Astrocyte (in vitro differentiated cells and primary cell): ENCODE measurements around the gene SLC2A13. TPM values are rescaled to one million over a fixed set of nuclear protein-coding genes. Genes with fewer than 3 reads are reported as not detected.

Experiments
- DNase-seq: peaks from one replicate; pipeline ENCODE4 v3.0.0-alpha.2; 2010; ENCODE audit warnings: low read depth
- FAIRE-seq: peaks from 2 replicates; lab custom pipeline; 2011; peaks lifted over from hg19 to GRCh38; lab: Jason Lieb, UNC
- H2AFZ ChIP-seq: 2 replicates; pipeline ENCODE4 v1.6.0; 2012; ENCODE audit warnings: low read depth, low read length, inconsistent platforms
- H3K27ac ChIP-seq: 2 replicates; pipeline ENCODE4 v1.5.1; 2011; ENCODE audit warnings: low read depth, low read length, inconsistent platforms
- H3K27me3 ChIP-seq: 2 replicates; pipeline ENCODE4 v1.6.0; 2011; ENCODE audit warnings: low read length, inconsistent platforms; ENCODE audit not compliant: insufficient read depth
- H3K36me3 ChIP-seq: 2 replicates; pipeline ENCODE4 v1.5.1; 2011; ENCODE audit warnings: low read length, inconsistent platforms; ENCODE audit not compliant: insufficient read depth
- H3K4me1 ChIP-seq: 2 replicates; pipeline ENCODE4 v1.5.1; 2011; ENCODE audit warnings: low read length, inconsistent platforms; ENCODE audit not compliant: insufficient read depth
- H3K4me2 ChIP-seq: 2 replicates; pipeline ENCODE4 v1.6.0; 2012; ENCODE audit warnings: low read length, inconsistent platforms
- H3K4me3 ChIP-seq: 2 replicates; pipeline ENCODE4 v1.5.1; 2011; ENCODE audit warnings: low read depth, mild to moderate bottlenecking, low read length, inconsistent platforms; ENCODE audit not compliant: insufficient read depth
- H3K79me2 ChIP-seq: 2 replicates; pipeline ENCODE4 v1.6.0; 2012; ENCODE audit warnings: mild to moderate bottlenecking, low read length, inconsistent platforms; ENCODE audit not compliant: insufficient read depth
- H3K9ac ChIP-seq: 2 replicates; pipeline ENCODE4 v1.6.0; 2012; ENCODE audit warnings: mild to moderate bottlenecking, low read length, inconsistent platforms
- H3K9me3 ChIP-seq: 2 replicates; pipeline ENCODE4 v1.5.1; 2012; ENCODE audit warnings: low read depth, mild to moderate bottlenecking, low read length, inconsistent platforms; ENCODE audit not compliant: insufficient read depth
- H4K20me1 ChIP-seq: 2 replicates; pipeline ENCODE4 v1.6.0; 2012; ENCODE audit warnings: low read length, inconsistent platforms; ENCODE audit not compliant: insufficient read depth
- H3K27ac Mint-ChIP-seq: one replicate; pipeline ENCODE4 v1.8.0; 2021; ENCODE audit warnings: mild to moderate bottlenecking, mixed read lengths; ENCODE audit not compliant: unreplicated experiment
- H3K27me3 Mint-ChIP-seq: one replicate; pipeline ENCODE4 v1.8.0; 2021; ENCODE audit warnings: low read depth, mixed read lengths; ENCODE audit not compliant: unreplicated experiment
- H3K36me3 Mint-ChIP-seq: one replicate; pipeline ENCODE4 v1.8.0; 2021; ENCODE audit warnings: low read depth, mixed read lengths; ENCODE audit not compliant: unreplicated experiment
- H3K4me1 Mint-ChIP-seq: one replicate; pipeline ENCODE4 v1.8.0; 2021; ENCODE audit warnings: low read depth, mixed read lengths; ENCODE audit not compliant: unreplicated experiment
- H3K4me3 Mint-ChIP-seq: one replicate; pipeline ENCODE4 v1.8.0; 2021; ENCODE audit warnings: mild to moderate bottlenecking, moderate library complexity, mixed read lengths; ENCODE audit not compliant: unreplicated experiment
- H3K9me3 Mint-ChIP-seq: one replicate; pipeline ENCODE4 v1.8.0; 2021; ENCODE audit warnings: mild to moderate bottlenecking, mixed read lengths; ENCODE audit not compliant: unreplicated experiment
- CTCF ChIP-seq: IDR thresholded peaks from 2 replicates; pipeline ENCODE4 v1.5.1; 2011; ENCODE audit warnings: low read depth, mild to moderate bottlenecking, inconsistent platforms, low read length, moderate library complexity; ENCODE audit not compliant: insufficient read depth
- EZH2 ChIP-seq: IDR thresholded peaks from 2 replicates; pipeline ENCODE4 v1.6.1; 2012; ENCODE audit warnings: mild to moderate bottlenecking, low read length, inconsistent platforms; ENCODE audit not compliant: insufficient read depth
- total RNA-seq: library from RNA; stranded (reverse); gene quantifications from 2 replicates; pipeline ENCODE4 v1.2.1, GENCODE V29; 2021

Gene SLC2A13
- total RNA-seq, 1 donor from 2014 or later, result 10.2 TPM

GRCh38 chr12:40106202-40106533 lies 287 bp upstream of the SLC2A13 start:
- Mint-ChIP-seq H3K27me3 (no peaks in the 10 kb centered on the region), H3K9me3 (no peaks in the 10 kb centered on the region), H3K4me3 (peak overlapping the region; percentile 83), H3K27ac (peak overlapping the region; percentile 48), H3K4me1 (peaks cover 9% of the 10 kb centered on the region), H3K36me3 (peaks cover 2% of the 10 kb centered on the region)
- no peak for TF ChIP-seq EZH2
- Histone ChIP-seq H3K27me3 (peaks cover 3% of the 10 kb centered on the region), H3K27ac (no peak overlapping the region), H3K4me1 (peaks cover 10% of the 10 kb centered on the region), H2AFZ (peak overlapping the region; percentile 36), H3K9ac (no peak overlapping the region), H3K79me2 (peaks cover 5% of the 10 kb centered on the region), H3K9me3 (no peaks in the 10 kb centered on the region), H3K36me3 (no peaks in the 10 kb centered on the region), H3K4me2 (peak overlapping the region; percentile 92), H4K20me1 (peaks cover 15% of the 10 kb centered on the region), H3K4me3 (peak overlapping the region; percentile 35)
- no peak for DNase-seq
- FAIRE-seq, result no peak

- Histone ChIP-seq H3K4me3 (peak overlapping the region; percentile 71), H4K20me1 (peaks cover 15% of the 10 kb centered on the region), H3K27ac (peak overlapping the region; percentile 34), H3K4me2 (peak overlapping the region; percentile 92), H3K4me1 (peaks cover 10% of the 10 kb centered on the region), H3K9ac (peak overlapping the region; percentile 82), H3K27me3 (peaks cover 3% of the 10 kb centered on the region), H2AFZ (peak overlapping the region; percentile 97), H3K79me2 (peaks cover 5% of the 10 kb centered on the region), H3K36me3 (no peaks in the 10 kb centered on the region), H3K9me3 (no peaks in the 10 kb centered on the region)
- Mint-ChIP-seq H3K4me1 (peaks cover 9% of the 10 kb centered on the region), H3K36me3 (peaks cover 2% of the 10 kb centered on the region), H3K27ac (no peak overlapping the region), H3K4me3 (peak overlapping the region; percentile 86), H3K9me3 (no peaks in the 10 kb centered on the region), H3K27me3 (no peaks in the 10 kb centered on the region)
- no peak for FAIRE-seq
- DNase-seq, result peak; percentile 19
- TF ChIP-seq CTCF (no peak), EZH2 (no peak)
Measured at GRCh38 chr12:40105265-40105514, 691 bp downstream of the SLC2A13 start.

- no peaks in the 10 kb centered on the region for H3K36me3 ChIP-seq
- peaks cover 5% of the 10 kb centered on the region for H3K79me2 ChIP-seq
- Mint-ChIP-seq H3K27me3 (no peaks in the 10 kb centered on the region), H3K4me3 (peak overlapping the region; percentile 86), H3K36me3 (peaks cover 2% of the 10 kb centered on the region), H3K27ac (no peak overlapping the region), H3K9me3 (no peaks in the 10 kb centered on the region), H3K4me1 (peaks cover 9% of the 10 kb centered on the region)
- no peak for DNase-seq
- FAIRE-seq, result no peak
- TF ChIP-seq CTCF, result no peak
- TF ChIP-seq EZH2, result no peak
- H3K27me3 ChIP-seq, result peaks cover 2% of the 10 kb centered on the region
- peak overlapping the region; percentile 34 for H3K27ac ChIP-seq
- peak overlapping the region; percentile 82 for H3K9ac ChIP-seq
- H3K4me2 ChIP-seq, result peak overlapping the region; percentile 92
- H3K4me3 ChIP-seq, result peak overlapping the region; percentile 71
- peaks cover 15% of the 10 kb centered on the region for H4K20me1 ChIP-seq
- peaks cover 10% of the 10 kb centered on the region for H3K4me1 ChIP-seq
- H2AFZ ChIP-seq, result peak overlapping the region; percentile 97
- H3K9me3 ChIP-seq, result no peaks in the 10 kb centered on the region
Measured at GRCh38 chr12:40104461-40105264, 1.2 kb downstream of the SLC2A13 start.
